HG03095 (cell line): ENCODE measurements around the gene DNAJC13.

ENCODE experiments used
- ATAC-seq: cut with Tn5 transposase; IDR thresholded peaks from one replicate; pipeline ENCODE4 v1.9.1; 2021; ENCODE audit warnings: moderate library complexity; ENCODE audit not compliant: unreplicated experiment

Gene DNAJC13

DNA sequence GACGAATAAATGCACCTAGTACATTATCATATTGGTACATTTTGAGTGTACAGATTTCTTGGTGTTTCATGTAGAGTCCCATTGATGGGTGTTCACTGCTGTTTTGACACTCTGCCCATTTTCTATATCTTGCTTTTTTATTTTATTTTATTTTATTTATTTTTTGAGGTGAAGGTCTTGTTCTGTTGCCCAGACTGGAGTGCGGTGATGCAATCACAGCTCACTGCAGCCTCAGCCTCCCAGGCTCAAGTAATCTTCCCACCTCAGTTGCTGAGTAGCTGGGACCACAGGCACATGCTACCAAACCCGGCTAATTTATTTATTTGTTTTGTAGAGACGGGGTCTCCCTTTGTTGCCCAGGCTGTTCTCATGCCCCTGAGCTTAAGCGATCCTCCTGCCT, 44.2 kb downstream of the DNAJC13 start:
- ATAC-seq = no peak

DNA sequence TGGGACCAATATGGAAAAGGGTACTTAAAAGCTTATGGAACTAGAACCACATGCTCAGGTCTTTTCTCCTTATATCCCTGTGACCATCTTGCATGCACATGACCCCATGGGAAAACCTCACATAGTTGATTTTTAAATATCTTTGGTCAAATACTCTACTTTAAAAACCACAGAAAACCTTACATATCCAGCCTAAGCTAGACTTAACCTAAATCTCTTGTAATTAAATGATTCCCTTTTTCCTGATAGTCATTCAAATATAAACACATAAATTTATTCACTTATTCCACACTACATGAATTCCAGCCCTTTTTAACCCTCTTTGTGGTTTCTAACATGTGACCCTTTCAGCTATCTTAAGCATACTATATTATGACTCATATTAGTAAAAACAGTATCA, 46.8 kb downstream of the DNAJC13 start:
- no peak for ATAC-seq

DNA sequence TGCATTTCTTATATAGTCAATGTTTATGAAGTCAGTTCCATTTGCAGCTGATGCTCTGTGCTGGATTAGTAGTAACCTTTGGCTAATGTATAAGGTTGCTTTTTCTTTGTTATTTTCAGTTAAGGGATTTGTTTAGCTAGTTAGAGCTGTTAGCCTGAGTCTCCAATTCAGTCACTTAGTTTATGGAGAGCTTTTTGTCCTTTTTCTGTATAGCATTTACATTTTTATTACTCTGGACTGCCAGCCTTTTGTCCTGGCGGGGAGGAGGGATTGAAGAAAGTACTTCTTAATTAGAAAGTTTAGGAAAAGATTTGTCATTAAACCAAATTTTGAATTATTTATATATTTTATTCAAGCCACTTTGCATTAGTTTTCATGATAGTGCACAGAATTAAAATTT, 52.0 kb downstream of the DNAJC13 start:
- no peak for ATAC-seq

DNA sequence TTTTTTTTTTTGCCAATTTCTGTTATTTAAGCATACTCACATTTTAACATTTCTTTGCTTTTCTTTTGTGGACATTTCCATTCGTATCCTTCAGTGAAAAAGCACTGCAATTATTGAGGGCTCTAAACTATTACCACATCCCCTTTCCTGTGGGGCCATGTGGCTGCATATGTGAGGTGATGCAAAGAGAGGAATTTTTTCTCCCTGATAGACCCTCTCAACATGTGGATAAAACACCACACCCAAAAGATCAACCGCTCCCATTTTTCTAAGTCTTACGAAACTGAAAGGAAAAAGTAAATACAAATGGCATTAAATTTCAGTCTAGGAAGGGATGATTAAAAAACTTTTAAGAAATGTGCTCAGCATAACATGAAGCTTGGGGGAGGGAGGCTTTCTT, 68.8 kb downstream of the DNAJC13 start:
- no peak for ATAC-seq

DNA sequence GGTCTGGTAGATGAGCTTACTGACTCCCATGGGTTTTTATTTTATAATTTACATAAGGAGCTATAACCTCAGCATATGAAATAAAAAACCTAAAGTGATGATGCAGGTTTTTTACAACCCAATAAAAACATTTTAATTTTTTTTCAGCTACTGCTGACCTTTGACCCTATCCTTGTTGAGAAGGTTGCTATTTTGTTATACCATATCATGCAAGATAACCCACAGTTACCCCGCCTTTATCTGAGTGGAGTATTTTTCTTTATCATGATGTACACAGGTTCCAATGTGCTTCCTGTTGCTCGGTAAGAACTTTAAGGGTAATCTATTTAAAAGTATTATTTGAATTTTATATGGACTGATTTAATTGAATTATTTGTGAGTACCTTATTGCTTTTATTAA, 70.8 kb downstream of the DNAJC13 start:
- ATAC-seq = no peak

DNA sequence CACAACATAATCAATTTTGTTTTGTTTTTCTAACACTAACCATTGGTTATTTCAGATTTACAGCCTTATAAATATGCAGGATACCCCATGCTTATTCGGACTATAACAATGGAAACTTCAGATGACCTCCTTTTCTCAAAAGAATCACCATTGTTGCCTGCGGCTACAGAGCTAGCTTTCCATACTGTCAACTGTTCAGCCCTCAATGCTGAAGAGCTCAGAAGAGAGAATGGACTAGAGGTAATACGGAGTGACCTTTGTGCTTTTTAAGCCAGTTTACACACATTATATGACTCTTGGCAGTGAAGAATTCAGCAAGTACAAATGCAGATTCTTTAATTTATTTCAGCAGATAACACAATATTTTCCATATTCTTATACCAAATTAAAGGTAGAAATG, 81.8 kb downstream of the DNAJC13 start:
- ATAC-seq = no peak

DNA sequence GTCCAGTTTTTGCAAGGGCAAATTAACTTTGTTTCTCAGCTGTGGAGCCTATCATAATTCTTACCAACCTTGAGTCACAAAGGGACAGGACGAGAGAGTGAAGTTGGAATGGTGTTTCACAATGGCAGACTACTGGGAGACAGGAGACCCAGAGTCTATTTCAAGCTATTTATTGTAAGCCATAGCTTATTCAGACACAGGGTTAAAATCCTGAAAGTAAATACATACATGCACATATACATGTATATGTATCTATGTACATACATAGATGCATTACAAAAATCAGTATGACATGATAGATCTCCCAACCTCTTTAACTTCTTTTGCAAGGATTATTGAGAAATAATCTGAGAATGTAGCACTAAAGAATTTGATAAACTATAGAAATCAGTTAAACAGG, 86.3 kb downstream of the DNAJC13 start:
- no peak for ATAC-seq

DNA sequence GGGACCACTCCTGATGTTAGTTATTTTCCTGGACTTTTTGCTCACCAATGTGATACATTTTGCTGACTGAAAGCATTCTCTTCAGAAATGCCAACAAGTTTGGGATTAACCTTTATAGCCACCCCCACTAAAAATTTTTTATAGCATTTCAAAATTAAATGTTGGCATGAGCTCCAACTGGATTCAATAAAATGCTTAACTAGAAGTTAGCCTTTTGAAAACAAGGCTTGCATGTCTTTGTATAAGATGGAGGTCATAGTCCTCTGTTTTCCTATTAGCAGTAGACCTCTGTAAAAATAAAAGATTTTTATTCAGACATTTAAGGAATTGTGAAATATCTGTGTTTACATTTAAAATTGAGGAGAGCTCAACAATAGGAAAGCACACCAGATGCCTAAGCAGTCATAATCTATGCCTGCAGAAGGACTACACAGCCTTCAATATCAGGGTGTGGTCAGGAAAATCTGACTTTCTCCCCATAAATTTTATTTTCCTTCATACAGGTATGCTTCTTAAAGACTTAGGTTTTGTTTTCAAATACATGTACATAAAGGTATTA, 87.2 kb downstream of the DNAJC13 start:
- no peak for ATAC-seq

DNA sequence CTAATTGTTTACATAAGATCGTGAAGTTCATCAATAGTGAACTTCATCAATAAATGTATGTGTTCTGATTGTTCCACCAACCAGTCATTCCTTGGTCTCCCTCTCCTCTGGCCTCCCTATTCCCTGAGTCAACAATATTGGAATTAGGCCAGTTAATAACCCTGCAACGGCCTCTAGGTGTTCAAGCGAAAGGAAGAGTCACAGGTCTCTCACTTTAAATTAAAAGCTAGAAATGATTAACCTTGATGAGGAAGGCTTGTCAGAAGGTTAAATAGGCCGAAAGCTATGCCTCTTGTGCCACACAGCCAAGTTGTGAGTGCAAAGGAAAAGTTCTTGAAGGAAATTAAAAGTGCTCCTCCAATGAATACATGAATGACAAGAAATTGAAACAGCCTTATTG, 90.4 kb downstream of the DNAJC13 start:
- no peak for ATAC-seq

DNA sequence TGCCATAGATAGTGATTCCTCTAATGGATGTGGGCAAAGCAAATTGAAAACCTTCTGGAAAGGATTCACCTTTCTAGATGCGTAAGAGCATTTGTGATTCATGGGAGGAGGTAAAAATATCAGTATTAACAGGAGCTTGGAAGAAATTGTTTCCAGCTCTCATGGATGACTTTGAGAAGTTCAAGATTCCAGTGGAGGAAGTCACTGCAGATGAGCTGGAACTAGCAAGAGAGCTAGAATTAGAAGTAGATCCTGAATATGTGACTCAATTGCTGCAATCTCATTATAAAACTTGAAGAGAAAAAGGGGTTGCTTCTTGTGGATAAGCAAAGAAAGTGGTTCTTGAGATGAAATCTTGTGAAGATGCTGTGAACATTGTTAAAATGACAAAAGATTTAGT, 91.8 kb downstream of the DNAJC13 start:
- no peak for ATAC-seq

DNA sequence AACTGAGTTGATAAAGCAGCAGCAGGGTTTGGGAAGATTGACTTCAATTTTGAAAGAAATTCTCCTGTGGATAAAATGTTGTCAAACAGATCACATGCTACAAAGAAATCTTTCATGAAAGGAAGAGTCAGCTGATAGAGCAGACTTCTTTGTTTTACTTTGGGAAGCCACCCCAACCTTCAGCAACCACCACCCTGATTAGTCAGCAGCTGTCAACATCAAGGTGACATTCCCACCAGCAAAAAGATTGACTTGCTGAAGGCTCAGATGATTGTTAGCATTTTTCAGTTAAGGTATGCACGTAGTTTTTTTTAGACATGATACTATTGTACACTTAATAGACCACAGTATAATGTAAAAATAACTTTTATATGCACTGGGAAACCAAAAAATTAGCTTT, 92.2 kb downstream of the DNAJC13 start:
- no peak for ATAC-seq

DNA sequence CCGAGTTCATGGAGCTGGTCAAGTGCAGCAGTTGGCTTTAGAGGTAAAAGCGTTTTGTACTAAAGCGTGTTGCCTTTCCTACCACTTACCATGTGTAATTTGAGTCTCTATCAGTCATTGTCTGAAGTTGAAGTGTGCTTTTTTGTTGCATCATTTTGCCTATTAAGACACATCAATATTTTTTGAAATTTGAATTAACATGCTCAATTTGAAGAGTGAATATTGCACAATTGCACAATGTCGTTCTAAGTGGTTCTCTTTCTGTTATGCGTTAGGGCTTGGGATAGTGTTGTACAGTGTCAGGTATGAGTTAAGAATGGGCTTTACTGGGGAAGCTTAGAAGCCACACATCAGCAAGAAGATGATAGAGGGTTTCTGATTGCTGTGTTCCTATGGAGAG, 95.8 kb downstream of the DNAJC13 start:
- ATAC-seq = no peak

DNA sequence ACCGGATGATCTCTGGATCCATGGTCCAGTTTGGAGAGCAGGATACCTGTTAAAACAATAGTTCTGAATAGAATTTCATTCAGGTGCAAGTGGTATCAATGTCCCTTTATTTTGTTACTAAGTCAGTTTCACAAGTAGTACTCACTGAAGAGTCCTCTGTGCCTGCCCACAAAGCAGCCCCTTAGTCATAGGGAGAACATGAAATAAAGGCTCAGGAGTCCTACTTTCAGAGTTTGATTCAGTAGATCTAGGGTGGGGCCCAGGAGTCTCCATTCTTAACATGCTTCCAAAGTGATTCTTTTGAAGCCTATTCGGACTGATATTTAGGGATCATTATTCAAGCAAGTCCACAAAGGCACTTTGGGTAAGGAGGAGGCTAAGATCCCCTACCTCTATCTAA, 100.0 kb downstream of the DNAJC13 start:
- no peak for ATAC-seq

DNA sequence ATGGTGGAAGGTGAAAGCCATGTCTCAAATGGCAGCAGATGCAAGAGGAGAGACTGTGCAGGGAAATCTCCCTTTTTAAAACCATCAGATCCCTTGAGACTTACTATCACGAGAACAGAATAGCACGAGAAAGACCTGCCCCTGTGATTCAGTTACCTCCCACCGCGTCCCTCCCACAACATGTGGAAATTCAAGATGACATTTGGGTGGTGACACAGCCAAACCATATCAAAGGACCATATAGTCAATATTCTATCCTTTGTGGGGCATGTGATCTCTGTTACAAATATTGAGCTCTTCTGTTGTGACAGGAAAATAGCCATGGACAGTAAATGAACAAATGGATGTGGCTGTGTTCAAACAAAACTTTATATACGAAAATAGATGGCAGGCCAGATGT, 102.6 kb downstream of the DNAJC13 start:
- no peak for ATAC-seq

DNA sequence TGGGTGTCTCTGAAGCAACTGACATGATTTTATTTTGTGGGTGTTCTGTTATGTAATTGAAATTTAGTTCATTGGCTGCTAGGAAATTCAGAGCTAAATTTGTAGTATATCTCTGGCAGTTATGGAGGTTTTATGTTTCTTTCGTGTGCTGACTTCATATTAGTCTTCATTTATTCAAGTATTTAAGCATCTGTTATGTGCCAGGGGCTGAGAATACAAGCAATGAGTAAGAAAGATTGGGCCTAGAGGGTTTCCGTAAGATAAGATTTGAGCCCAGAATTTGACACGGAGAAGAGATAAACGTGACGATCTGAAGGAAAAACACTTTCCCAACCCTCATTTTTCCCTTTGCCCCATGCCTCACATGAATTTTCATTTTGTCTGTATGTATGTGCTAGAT, 104.6 kb downstream of the DNAJC13 start:
- no peak for ATAC-seq

DNA sequence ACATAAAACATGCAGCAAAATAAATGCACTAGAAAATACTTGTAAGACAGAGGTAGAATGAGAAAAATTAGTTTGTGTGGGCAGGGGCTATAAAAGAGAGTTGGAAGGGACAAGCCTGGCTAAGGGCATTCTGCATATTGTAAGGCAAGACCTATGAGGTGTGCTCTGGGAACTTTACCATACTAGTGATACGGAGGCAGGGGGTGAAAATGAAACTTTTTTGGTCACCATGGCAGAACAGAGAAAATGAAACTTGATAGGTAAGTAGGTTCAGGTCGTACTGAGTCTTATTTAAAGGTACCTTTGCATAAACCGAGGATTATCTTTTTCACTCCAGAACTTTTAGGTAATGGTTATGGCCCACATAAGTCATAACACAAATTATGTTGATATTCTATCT, 105.1 kb downstream of the DNAJC13 start:
- ATAC-seq = peak; percentile 87

DNA sequence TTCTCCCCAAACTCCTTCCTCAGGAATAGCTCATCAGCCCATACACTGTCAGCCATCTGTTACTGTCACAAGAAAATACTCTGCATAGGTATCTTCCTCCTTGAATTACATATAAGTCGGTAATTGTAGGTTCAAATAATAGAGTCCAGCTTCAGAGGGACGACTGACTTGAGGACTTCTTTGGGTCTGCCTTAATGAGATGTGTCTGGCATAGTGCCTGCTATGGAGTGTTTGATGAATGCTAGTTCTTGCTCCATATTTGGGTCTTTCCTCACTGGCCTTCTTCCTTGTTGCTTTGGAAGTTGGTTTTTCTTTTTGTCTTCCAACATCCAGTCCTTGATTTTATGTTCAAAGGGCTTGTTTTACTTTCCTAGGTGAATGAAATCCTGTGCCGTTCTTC, 113.3 kb downstream of the DNAJC13 start:
- no peak for ATAC-seq

DNA sequence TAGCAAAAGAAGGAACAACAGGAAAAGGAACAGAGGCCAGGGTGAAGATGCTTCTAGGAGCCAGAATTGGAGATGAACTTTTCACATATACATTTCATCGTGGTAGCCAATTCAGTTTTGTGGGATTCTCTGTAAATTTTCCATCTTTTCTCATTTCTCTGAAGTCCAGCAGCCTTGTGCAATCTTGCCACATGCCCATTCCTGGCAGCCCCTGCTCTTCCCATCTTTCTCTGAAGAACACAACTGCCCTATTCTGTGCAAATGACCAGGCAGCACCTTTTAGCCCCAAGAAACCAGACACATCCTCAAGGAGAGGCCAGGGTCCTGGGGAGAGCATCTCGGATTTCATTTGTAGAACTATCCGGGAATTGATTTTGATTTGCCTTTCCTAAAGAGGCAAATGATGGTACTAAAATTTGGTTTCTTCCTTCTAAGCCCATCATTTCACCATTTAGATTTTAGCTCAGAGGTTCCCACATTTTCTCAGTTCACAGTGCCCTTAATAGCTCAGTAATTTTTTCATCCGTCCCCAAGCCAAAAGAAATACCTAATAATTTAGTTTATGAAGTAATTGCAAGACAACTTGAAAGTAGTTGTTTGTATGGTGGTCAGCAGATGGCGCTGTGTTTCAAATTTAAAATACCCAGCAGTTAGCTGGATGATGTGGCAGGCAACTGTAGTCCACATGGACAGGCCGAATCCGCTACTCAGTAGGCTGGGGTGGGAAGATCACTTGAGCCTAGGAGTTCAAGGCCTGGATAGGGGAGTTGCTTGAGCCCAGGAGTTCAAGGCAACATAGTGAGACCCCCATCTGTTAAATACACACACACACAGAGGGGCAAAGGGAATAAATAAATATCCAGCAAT, 118.5 kb downstream of the DNAJC13 start:
- ATAC-seq = no peak

DNA sequence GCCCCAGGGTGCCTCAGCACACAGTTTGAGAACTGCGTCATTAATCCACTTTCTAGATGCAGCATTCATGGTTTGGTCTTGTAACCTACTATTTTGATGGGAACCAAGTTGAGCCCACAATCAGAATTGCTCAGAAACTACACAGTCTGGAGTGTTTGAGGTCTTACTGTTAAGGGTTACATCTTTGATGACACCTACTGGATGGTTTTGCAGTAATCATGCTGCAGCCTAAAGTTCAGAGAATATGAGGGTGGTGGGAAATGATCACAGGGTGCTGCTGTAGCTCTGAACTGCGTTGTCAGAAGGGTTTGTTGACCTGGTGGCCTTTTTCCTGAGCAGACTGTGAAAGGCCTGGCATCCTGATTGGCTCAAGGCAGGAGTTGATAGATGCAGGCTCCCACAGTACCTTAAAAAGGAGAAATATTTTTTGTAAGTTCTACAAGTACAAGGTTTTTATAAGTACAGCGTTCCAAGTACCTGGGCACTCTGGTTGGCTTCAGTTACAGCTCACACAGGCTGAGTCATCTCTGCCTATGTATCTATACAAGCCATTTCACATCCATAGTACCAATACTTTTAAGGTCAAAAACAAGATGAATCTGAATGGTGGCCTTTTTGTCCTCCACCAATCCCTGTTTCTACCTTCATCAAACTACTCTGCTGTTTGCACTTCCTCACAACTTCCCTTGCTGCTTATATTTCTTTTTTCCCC, 119.3 kb downstream of the DNAJC13 start:
- no peak for ATAC-seq

DNA sequence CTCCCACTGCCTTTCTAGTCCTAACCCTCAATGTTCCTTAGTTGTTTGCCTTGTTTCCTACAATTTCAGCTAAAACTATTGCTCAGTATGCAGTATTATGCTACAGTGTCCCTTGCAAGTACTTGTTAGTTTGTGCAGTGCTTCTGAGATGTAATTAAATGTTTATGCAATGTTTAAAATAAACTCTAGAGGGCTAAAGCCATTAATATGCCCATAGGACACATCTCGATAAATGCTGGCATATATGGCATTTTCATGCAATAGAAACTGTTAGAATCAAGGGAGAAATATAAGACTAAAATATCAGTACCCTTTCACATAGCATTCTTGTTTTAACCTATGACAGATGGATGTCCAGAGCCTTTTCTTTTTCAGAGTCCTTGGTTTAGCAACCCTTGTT, 120.0 kb downstream of the DNAJC13 start:
- no peak for ATAC-seq

DNA sequence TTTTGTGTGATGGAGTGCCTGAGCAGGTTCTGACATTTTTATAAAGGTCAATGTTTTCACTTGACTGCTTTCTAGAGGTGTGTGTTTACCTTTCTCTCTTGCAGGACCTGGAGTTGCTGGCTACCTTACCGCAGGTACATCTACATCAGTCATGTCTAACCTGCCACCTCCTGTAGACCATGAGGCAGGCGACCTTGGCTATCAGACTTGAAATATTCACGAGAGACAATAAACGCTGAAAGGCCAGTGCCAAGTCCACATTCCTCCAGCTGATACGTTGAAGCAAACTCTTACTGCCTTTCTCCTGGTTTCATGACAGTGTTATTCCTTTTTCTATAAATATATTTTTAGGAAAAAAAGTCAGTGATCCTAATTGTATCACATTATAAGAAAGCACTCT, 120.8 kb downstream of the DNAJC13 start:
- no peak for ATAC-seq

DNA sequence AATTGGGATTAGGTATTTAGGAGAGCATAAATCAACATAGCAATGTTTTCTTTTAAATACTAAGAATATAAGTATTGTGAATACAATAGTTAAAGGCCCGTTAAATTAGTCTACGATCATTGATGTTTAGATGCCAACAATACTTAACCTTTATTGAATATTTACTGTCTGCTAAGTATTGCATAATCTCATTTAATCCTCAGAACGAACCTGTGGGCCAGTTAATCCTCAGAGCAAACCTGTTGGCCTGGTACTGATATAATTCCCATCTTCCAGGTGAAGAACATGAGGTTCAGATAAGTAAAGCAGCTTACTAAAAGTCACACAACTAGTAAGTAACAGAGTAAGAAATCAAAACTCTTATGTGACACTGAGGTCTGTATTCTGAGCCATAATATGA, 122.4 kb downstream of the DNAJC13 start:
- no peak for ATAC-seq
